Activated CD4-positive, alpha-beta T cell treated with anti-CD3 and anti-CD28 coated beads, Interleukin-2, amount 10 ng/mL, durations not matched to agents 24 days and 14 days (primary cell): Measurements from ENCODE around the gene EIF2S1. TPM values are rescaled to one million over a fixed set of nuclear protein-coding genes. Genes with fewer than 3 reads are reported as not detected.
"Not testable (repeated sequence)": the region's sequence is repeated elsewhere in the genome, so short reads cannot be mapped to it uniquely, and the experiment has no call there.

Experiments
- DNase-seq: peaks from one replicate; pipeline ENCODE4 v3.0.0; 2022
- H3K27ac Mint-ChIP-seq: one replicate; pipeline ENCODE4 v1.8.0; 2022; ENCODE audit warnings: mild to moderate bottlenecking, mixed read lengths
- H3K27me3 Mint-ChIP-seq: one replicate; pipeline ENCODE4 v1.8.0; 2022; ENCODE audit warnings: mixed read lengths
- H3K36me3 Mint-ChIP-seq: one replicate; pipeline ENCODE4 v1.8.0; 2022; ENCODE audit warnings: low read depth, mild to moderate bottlenecking, mixed read lengths
- H3K4me1 Mint-ChIP-seq: one replicate; pipeline ENCODE4 v1.8.0; 2021; ENCODE audit warnings: mixed read lengths
- H3K4me3 Mint-ChIP-seq: one replicate; pipeline ENCODE4 v1.8.0; 2022; ENCODE audit warnings: mild to moderate bottlenecking, moderate library complexity, mixed read lengths
- H3K9me3 Mint-ChIP-seq: one replicate; pipeline ENCODE4 v1.8.0; 2021; ENCODE audit warnings: mixed read lengths
- intact Hi-C: fragments of 100-400 bp; cut with micrococcal nuclease; formaldehyde crosslinking; loops from one replicate; pipeline ENCODE4 v1.15.1; 2023
- total RNA-seq: library from RNA; stranded (reverse); gene quantifications from 2 replicates; pipeline ENCODE4 v1.2.3, GENCODE V29; 2022

The EIF2S1 gene
- total RNA-seq, 1 donor from 2014 or later = 255 TPM

DNA sequence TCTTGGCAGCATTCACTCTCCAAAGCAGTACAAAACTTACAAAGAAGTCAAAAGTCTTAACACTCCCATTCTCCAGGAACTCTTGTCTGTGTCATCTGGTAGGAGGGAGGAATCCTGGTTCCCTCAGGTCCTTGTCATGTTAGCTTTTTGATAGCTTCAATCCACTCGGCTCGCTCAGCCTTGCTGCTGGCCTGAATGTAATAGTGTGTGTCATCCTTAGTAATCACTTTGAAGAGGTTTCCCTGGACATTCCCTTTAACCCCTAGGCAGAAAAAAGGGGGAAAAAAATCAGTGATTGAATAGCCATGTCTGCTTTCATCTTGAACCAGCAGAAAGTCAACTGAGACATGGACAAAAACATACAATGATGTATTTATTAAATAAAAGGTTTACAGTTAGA is 27.1 kb downstream of the EIF2S1 start:
- H3K4me1 Mint-ChIP-seq = no peaks in the 10 kb centered on the region
- H3K27me3 Mint-ChIP-seq = no peaks in the 10 kb centered on the region
- H3K4me3 Mint-ChIP-seq = no peak overlapping the region
- no peak for DNase-seq
- peaks cover 40% of the 10 kb centered on the region for H3K36me3 Mint-ChIP-seq
- H3K9me3 Mint-ChIP-seq = no peaks in the 10 kb centered on the region
- intact Hi-C loops = no loop called here
- H3K27ac Mint-ChIP-seq = no peak overlapping the region

- no peak for DNase-seq
- peaks cover 26% of the 10 kb centered on the region for H3K36me3 Mint-ChIP-seq
- H3K4me1 Mint-ChIP-seq = no peaks in the 10 kb centered on the region
- H3K27me3 Mint-ChIP-seq = no peaks in the 10 kb centered on the region
- intact Hi-C loops = no loop called here
- H3K4me3 Mint-ChIP-seq = no peak overlapping the region
- no peaks in the 10 kb centered on the region for H3K9me3 Mint-ChIP-seq
- H3K27ac Mint-ChIP-seq = no peak overlapping the region
These were observed 29.1 kb downstream of the EIF2S1 start for GRCh38 chr14:67389275-67389674.

- H3K4me3 Mint-ChIP-seq = no peak overlapping the region
- H3K27me3 Mint-ChIP-seq = no peaks in the 10 kb centered on the region
- DNase-seq = no peak
- H3K9me3 Mint-ChIP-seq = no peaks in the 10 kb centered on the region
- H3K4me1 Mint-ChIP-seq = no peaks in the 10 kb centered on the region
- intact Hi-C loops = no loop called here
- H3K27ac Mint-ChIP-seq = no peak overlapping the region
- peaks cover 19% of the 10 kb centered on the region for H3K36me3 Mint-ChIP-seq
These were observed 29.8 kb downstream of the EIF2S1 start for GRCh38 chr14:67389811-67390534.

GRCh38 chr14:67391268-67391667 is 31.1 kb downstream of the EIF2S1 start:
- Mint-ChIP-seq H3K27ac (no peak overlapping the region), H3K4me1 (no peaks in the 10 kb centered on the region), H3K4me3 (no peak overlapping the region)

DNA sequence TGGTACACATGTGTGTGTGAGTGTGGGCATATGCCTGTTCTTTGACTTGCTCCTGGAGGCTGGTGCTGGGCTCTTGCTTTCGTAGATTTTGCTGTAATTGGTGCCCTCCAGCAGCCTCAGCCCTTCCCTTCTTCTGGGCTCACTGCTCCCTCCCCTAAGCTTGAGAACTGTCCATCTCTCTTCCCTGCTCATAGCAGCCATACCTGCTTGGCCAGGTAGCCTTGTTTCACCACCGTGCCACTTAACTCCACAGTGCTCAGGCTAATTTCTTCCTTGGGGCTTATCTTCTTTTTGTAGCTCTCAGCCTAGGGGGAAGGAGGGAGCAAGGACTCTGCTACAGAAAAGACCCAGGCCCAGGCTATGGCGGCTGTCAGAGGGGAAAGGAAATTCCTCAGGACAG is 32.0 kb downstream of the EIF2S1 start:
- H3K27ac Mint-ChIP-seq = no peak overlapping the region
- no peak overlapping the region for H3K4me3 Mint-ChIP-seq
- no peaks in the 10 kb centered on the region for H3K9me3 Mint-ChIP-seq
- H3K27me3 Mint-ChIP-seq = no peaks in the 10 kb centered on the region
- DNase-seq = no peak
- intact Hi-C loops = no loop called here
- peaks cover 2% of the 10 kb centered on the region for H3K36me3 Mint-ChIP-seq
- no peaks in the 10 kb centered on the region for H3K4me1 Mint-ChIP-seq

More at GRCh38 chr14:67391268-67391667, 31.1 kb downstream of the EIF2S1 start:
- intact Hi-C loops = no loop called here
- no peak for DNase-seq
- Mint-ChIP-seq H3K9me3 (no peaks in the 10 kb centered on the region), H3K36me3 (peaks cover 8% of the 10 kb centered on the region), H3K27me3 (no peaks in the 10 kb centered on the region)

GRCh38 chr14:67392800-67393199 is 32.7 kb downstream of the EIF2S1 start:
- Mint-ChIP-seq H3K4me3 (no peak overlapping the region), H3K36me3 (no peaks in the 10 kb centered on the region), H3K9me3 (no peaks in the 10 kb centered on the region), H3K27me3 (no peaks in the 10 kb centered on the region), H3K4me1 (no peaks in the 10 kb centered on the region), H3K27ac (no peak overlapping the region)
- DNase-seq = no peak
- intact Hi-C loops = no loop called here

- no peak overlapping the region for H3K27ac Mint-ChIP-seq
- H3K27me3 Mint-ChIP-seq = peaks cover 4% of the 10 kb centered on the region
- H3K9me3 Mint-ChIP-seq = no peaks in the 10 kb centered on the region
- no peak for DNase-seq
- intact Hi-C loops = no loop called here
- H3K36me3 Mint-ChIP-seq = no peaks in the 10 kb centered on the region
- no peak overlapping the region for H3K4me3 Mint-ChIP-seq
- H3K4me1 Mint-ChIP-seq = no peaks in the 10 kb centered on the region
These were observed 33.6 kb downstream of the EIF2S1 start for GRCh38 chr14:67393689-67394088.

GRCh38 chr14:67395086-67395875 is 35.2 kb downstream of the EIF2S1 start:
- Mint-ChIP-seq H3K27ac (no peak overlapping the region), H3K9me3 (no peaks in the 10 kb centered on the region)

GRCh38 chr14:67395876-67396189 is 35.7 kb downstream of the EIF2S1 start:
- intact Hi-C loops = no loop called here
- H3K9me3 Mint-ChIP-seq = no peaks in the 10 kb centered on the region
- no peaks in the 10 kb centered on the region for H3K36me3 Mint-ChIP-seq
- H3K4me1 Mint-ChIP-seq = no peaks in the 10 kb centered on the region
- peaks cover 10% of the 10 kb centered on the region for H3K27me3 Mint-ChIP-seq
- no peak for DNase-seq
- H3K27ac Mint-ChIP-seq = no peak overlapping the region
- no peak overlapping the region for H3K4me3 Mint-ChIP-seq

More at GRCh38 chr14:67395086-67395875, 35.2 kb downstream of the EIF2S1 start:
- DNase-seq = no peak
- Mint-ChIP-seq H3K4me3 (no peak overlapping the region), H3K4me1 (no peaks in the 10 kb centered on the region), H3K36me3 (no peaks in the 10 kb centered on the region), H3K27me3 (peaks cover 8% of the 10 kb centered on the region)
- intact Hi-C loops = no loop called here

- Mint-ChIP-seq H3K4me1 (no peaks in the 10 kb centered on the region), H3K4me3 (no peak overlapping the region), H3K9me3 (no peaks in the 10 kb centered on the region), H3K27me3 (peaks cover 10% of the 10 kb centered on the region), H3K27ac (no peak overlapping the region), H3K36me3 (no peaks in the 10 kb centered on the region)
- DNase-seq = no peak
- intact Hi-C loops = no loop called here
These were observed 36.3 kb downstream of the EIF2S1 start for GRCh38 chr14:67396381-67396970.

DNA sequence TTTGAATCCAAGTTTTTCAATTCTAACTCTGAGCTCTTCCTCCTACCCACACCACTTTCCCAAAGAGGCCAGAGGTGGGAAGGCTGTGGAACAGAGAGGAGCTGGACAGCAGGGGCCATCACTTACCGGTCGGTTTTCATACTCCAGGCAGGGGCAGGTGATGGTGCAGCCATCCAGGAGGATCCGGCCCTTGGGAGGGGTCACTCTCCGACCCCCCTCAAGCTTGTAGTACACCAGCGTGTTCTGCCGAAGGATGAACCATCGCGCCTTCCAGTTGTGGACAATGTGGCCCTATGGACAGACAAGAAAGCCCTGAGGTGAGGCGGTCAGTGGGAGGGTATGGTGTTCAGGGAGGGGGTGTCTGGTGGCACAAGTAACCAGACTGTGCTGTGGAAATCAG is 37.4 kb downstream of the EIF2S1 start:
- DNase-seq = no peak
- Mint-ChIP-seq H3K4me1 (no peaks in the 10 kb centered on the region), H3K27me3 (peaks cover 10% of the 10 kb centered on the region), H3K36me3 (no peaks in the 10 kb centered on the region), H3K9me3 (no peaks in the 10 kb centered on the region), H3K27ac (no peak overlapping the region), H3K4me3 (no peak overlapping the region)
- intact Hi-C loops = no loop called here

GRCh38 chr14:67400434-67400833 is 40.3 kb downstream of the EIF2S1 start:
- Mint-ChIP-seq H3K9me3 (no peaks in the 10 kb centered on the region), H3K4me1 (no peaks in the 10 kb centered on the region), H3K36me3 (no peaks in the 10 kb centered on the region), H3K27me3 (peaks cover 10% of the 10 kb centered on the region), H3K27ac (no peak overlapping the region), H3K4me3 (no peak overlapping the region)
- intact Hi-C loops = no loop called here
- DNase-seq = no peak

DNA sequence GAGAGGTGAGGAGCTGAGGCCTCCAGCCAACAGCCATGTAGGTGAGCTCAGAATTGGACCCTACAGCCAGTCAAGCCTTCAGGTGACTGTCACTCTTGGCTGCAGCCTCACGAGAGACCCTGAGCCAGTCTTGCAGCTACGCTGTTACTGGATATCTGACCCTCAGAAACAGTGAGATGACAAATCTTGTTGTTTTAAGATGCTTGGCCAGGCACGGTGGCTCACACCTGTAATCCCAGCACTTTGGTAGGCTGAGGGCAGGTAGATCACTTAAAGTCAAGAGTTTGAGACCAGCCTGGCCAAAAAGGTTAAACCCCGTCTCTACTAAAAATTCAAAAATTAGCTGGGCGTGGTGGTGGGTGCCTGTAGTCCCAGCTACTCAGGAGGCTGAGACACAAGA is 45.6 kb downstream of the EIF2S1 start:
- Mint-ChIP-seq H3K36me3 (no peaks in the 10 kb centered on the region), H3K27ac (no peak overlapping the region), H3K4me3 (no peak overlapping the region), H3K9me3 (no peaks in the 10 kb centered on the region), H3K27me3 (peaks cover 2% of the 10 kb centered on the region), H3K4me1 (no peaks in the 10 kb centered on the region)
- intact Hi-C loops = no loop called here
- DNase-seq = no peak

DNA sequence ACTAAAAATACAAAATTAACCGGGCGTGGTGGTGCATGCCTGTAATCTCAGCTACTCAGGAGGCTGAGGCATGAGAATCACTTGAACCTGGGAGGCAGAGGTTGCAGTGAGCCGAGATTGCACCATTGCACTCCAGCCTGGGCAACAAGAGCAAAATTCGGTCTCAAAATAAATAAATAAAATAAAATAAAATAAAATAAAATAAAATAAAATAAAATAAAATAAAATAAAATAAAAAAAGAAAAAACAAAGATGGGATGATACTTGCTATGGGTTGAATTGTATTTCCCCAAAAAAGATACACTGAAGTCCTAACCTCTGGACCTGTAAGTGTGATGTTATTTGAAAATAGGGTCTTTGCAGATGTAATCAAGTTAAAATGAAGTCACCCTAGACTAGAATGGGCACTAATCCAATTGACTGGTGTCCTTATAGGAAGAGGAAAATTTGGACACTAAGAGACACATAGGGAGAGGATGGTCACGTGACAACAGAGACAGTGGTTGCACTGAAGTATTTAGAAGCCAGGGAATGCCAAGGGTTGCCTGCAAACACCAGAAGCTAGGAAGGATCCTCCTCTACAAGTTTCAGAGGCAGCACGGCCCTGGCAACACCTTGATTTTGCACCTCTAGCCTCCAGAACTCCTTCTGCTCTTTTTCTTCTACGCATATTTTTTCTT is 48.1 kb downstream of the EIF2S1 start:
- DNase-seq, H3K36me3 Mint-ChIP-seq, H3K4me3 Mint-ChIP-seq, intact Hi-C loops, H3K9me3 Mint-ChIP-seq, H3K4me1 Mint-ChIP-seq, H3K27ac Mint-ChIP-seq: not testable (repeated sequence)
- peaks cover 10% of the 10 kb centered on the region for H3K27me3 Mint-ChIP-seq
